C4-2B (cell line): ENCODE results near the gene TMCC3.

Experiments
- H3K27ac ChIP-seq: fragments of 450-650 bp; 2 replicates; pipeline ENCODE4 v1.5.1; 2017
- CTCF ChIP-seq: fragments of 450-650 bp; conservative IDR thresholded peaks from 2 replicates; pipeline ENCODE4 v1.5.1; 2017; ENCODE audit warnings: mild to moderate bottlenecking
- ZFX ChIP-seq: fragments of 450-650 bp; IDR thresholded peaks from 2 replicates; pipeline ENCODE4 v1.6.1; 2017

TMCC3 gene

GRCh38 chr12:94536040-94536965 is 114.1 kb downstream of the TMCC3 start:
- H3K27ac ChIP-seq = no peak overlapping the region
- TF ChIP-seq CTCF (no peak), ZFX (no peak)

GRCh38 chr12:94535510-94535921 is 114.8 kb downstream of the TMCC3 start:
- H3K27ac ChIP-seq = no peak overlapping the region
- TF ChIP-seq ZFX (no peak), CTCF (no peak)

GRCh38 chr12:94534774-94535509 is 115.4 kb downstream of the TMCC3 start:
- H3K27ac ChIP-seq = no peak overlapping the region
- TF ChIP-seq CTCF (no peak), ZFX (no peak)

GRCh38 chr12:94534278-94534677 is 116.1 kb downstream of the TMCC3 start:
- H3K27ac ChIP-seq = no peak overlapping the region

GRCh38 chr12:94532490-94533422 is 117.6 kb downstream of the TMCC3 start:
- no peak overlapping the region for H3K27ac ChIP-seq
- TF ChIP-seq ZFX (no peak), CTCF (peak; percentile 86)

More at GRCh38 chr12:94534278-94534677, 116.1 kb downstream of the TMCC3 start:
- TF ChIP-seq CTCF (no peak), ZFX (no peak)

GRCh38 chr12:94531196-94531720 is 119.1 kb downstream of the TMCC3 start:
- no peak overlapping the region for H3K27ac ChIP-seq
- TF ChIP-seq CTCF = no peak
- TF ChIP-seq ZFX = no peak
